Neural progenitor cell (in vitro differentiated cells): ENCODE results near the gene GNAI1. TPM values are rescaled to one million over a fixed set of nuclear protein-coding genes. Genes with fewer than 3 reads are reported as not detected.

Source experiments
- DNase-seq: peaks from one replicate; pipeline ENCODE4 v3.0.0-alpha.2; 2016; ENCODE audit warnings: low spot score
- H2AFZ ChIP-seq: fragments of 200-600 bp; sonication (generic); replicated peaks from 2 replicates; pipeline ENCODE4 v1.6.1; 2016; ENCODE audit warnings: antibody characterized with exemption
- H3F3A ChIP-seq: fragments of 200-600 bp; sonication (generic); 2 replicates; pipeline ENCODE4 v1.6.1; 2016; ENCODE audit warnings: antibody characterized with exemption, low read depth
- H3K27ac ChIP-seq: fragments of 200-600 bp; sonication (generic); 2 replicates; pipeline ENCODE4 v1.5.1; 2016; ENCODE audit warnings: mild to moderate bottlenecking
- H3K27me3 ChIP-seq: fragments of 200-600 bp; sonication (generic); 2 replicates; pipeline ENCODE4 v1.6.1; 2016; ENCODE audit warnings: mild to moderate bottlenecking, moderate library complexity
- H3K36me3 ChIP-seq: fragments of 200-600 bp; sonication (generic); 2 replicates; pipeline ENCODE4 v1.5.1; 2016
- H3K4me1 ChIP-seq: fragments of 200-600 bp; sonication (generic); 2 replicates; pipeline ENCODE4 v1.6.1; 2016; ENCODE audit warnings: mixed run types
- H3K4me2 ChIP-seq: fragments of 200-600 bp; sonication (generic); 2 replicates; pipeline ENCODE4 v1.6.1; 2016
- H3K4me3 ChIP-seq: fragments of 200-600 bp; sonication (generic); 2 replicates; pipeline ENCODE4 v1.5.1; 2016
- H3K79me2 ChIP-seq: fragments of 200-600 bp; sonication (generic); 2 replicates; pipeline ENCODE4 v1.6.1; 2016; ENCODE audit warnings: low read depth
- H3K9ac ChIP-seq: fragments of 200-600 bp; sonication (generic); 2 replicates; pipeline ENCODE4 v1.6.1; 2016
- H3K9me3 ChIP-seq: fragments of 200-600 bp; sonication (generic); 2 replicates; pipeline ENCODE4 v1.5.1; 2016; ENCODE audit warnings: low read depth
- H4K20me1 ChIP-seq: fragments of 200-600 bp; sonication (generic); 2 replicates; pipeline ENCODE4 v1.6.1; 2016; ENCODE audit warnings: low read depth
- H3K27ac Mint-ChIP-seq: 3 replicates; pipeline ENCODE4 v1.8.0; 2021; ENCODE audit warnings: mixed read lengths
- H3K27me3 Mint-ChIP-seq: 2 replicates; pipeline ENCODE4 v1.8.0; 2022; ENCODE audit warnings: low read depth, mild to moderate bottlenecking, inconsistent platforms, moderate library complexity, mixed read lengths; ENCODE audit not compliant: insufficient read depth
- H3K36me3 Mint-ChIP-seq: 3 replicates; pipeline ENCODE4 v1.8.0; 2021; ENCODE audit warnings: mixed read lengths
- H3K4me1 Mint-ChIP-seq: 3 replicates; pipeline ENCODE4 v1.8.0; 2021; ENCODE audit warnings: mixed read lengths
- H3K4me3 Mint-ChIP-seq: 3 replicates; pipeline ENCODE4 v1.8.0; 2021; ENCODE audit warnings: mild to moderate bottlenecking, moderate library complexity, mixed read lengths
- H3K9me3 Mint-ChIP-seq: 3 replicates; pipeline ENCODE4 v1.8.0; 2020; ENCODE audit warnings: mixed read lengths
- CTCF ChIP-seq: fragments of 200-600 bp; sonication (generic); IDR thresholded peaks from 2 replicates; pipeline ENCODE4 v1.5.1; 2017; ENCODE audit warnings: antibody characterized with exemption, mild to moderate bottlenecking
- EZH2 ChIP-seq: fragments of 200-600 bp; sonication (generic); IDR thresholded peaks from 2 replicates; pipeline ENCODE4 v1.6.1; 2017; ENCODE audit warnings: antibody characterized with exemption, mild to moderate bottlenecking, moderate library complexity
- EZH2phosphoT487 ChIP-seq: fragments of 200-600 bp; sonication (generic); IDR thresholded peaks from 2 replicates; pipeline ENCODE4 v1.6.1; 2017; ENCODE audit warnings: antibody characterized with exemption
- total RNA-seq: library from RNA; depleted of rRNA; stranded (reverse); fragments of >200 nt; gene quantifications from 2 replicates; pipeline ENCODE4 v1.2.3, GENCODE V29; 2015; ENCODE audit warnings: low replicate concordance

The GNAI1 gene
- total RNA-seq, 1 donor from 2014 or later: 91.3 TPM

GRCh38 chr7:80170445-80170844, 35.8 kb downstream of the GNAI1 start:
- no peaks in the 10 kb centered on the region for H3K9me3 ChIP-seq
- H4K20me1 ChIP-seq: peaks cover 13% of the 10 kb centered on the region
- H3K27ac Mint-ChIP-seq: no peak overlapping the region
- peaks cover 45% of the 10 kb centered on the region for H3K9me3 Mint-ChIP-seq
- no peak overlapping the region for H2AFZ ChIP-seq
- DNase-seq: no peak
- peaks cover 9% of the 10 kb centered on the region for H3K36me3 ChIP-seq
- H3K27me3 Mint-ChIP-seq: no peaks in the 10 kb centered on the region
- H3K4me2 ChIP-seq: no peak overlapping the region
- H3K36me3 Mint-ChIP-seq: peaks cover 27% of the 10 kb centered on the region
- no peak overlapping the region for H3K9ac ChIP-seq
- no peaks in the 10 kb centered on the region for H3K27me3 ChIP-seq
- no peak overlapping the region for H3K4me3 Mint-ChIP-seq
- no peaks in the 10 kb centered on the region for H3K4me1 Mint-ChIP-seq
- no peaks in the 10 kb centered on the region for H3K4me1 ChIP-seq
- TF ChIP-seq CTCF: no peak
- TF ChIP-seq EZH2phosphoT487: no peak
- no peak for TF ChIP-seq EZH2
- no peak overlapping the region for H3K4me3 ChIP-seq
- no peaks in the 10 kb centered on the region for H3F3A ChIP-seq
- H3K27ac ChIP-seq: no peak overlapping the region
- H3K79me2 ChIP-seq: peaks cover 100% of the 10 kb centered on the region

- H4K20me1 ChIP-seq: peaks cover 13% of the 10 kb centered on the region
- Mint-ChIP-seq H3K9me3 (peaks cover 51% of the 10 kb centered on the region), H3K27me3 (no peaks in the 10 kb centered on the region), H3K36me3 (peaks cover 27% of the 10 kb centered on the region), H3K4me3 (no peak overlapping the region), H3K4me1 (no peaks in the 10 kb centered on the region), H3K27ac (no peak overlapping the region)
- no peaks in the 10 kb centered on the region for H3K4me1 ChIP-seq
- H3K27me3 ChIP-seq: no peaks in the 10 kb centered on the region
- H3K9ac ChIP-seq: no peak overlapping the region
- H2AFZ ChIP-seq: no peak overlapping the region
- H3K79me2 ChIP-seq: peaks cover 98% of the 10 kb centered on the region
- H3K4me2 ChIP-seq: no peak overlapping the region
- H3K36me3 ChIP-seq: peaks cover 9% of the 10 kb centered on the region
- no peak for DNase-seq
- TF ChIP-seq CTCF: no peak
- TF ChIP-seq EZH2phosphoT487: no peak
- no peak for TF ChIP-seq EZH2
- no peaks in the 10 kb centered on the region for H3F3A ChIP-seq
- H3K4me3 ChIP-seq: no peak overlapping the region
- H3K27ac ChIP-seq: no peak overlapping the region
- H3K9me3 ChIP-seq: no peaks in the 10 kb centered on the region
Observed at GRCh38 chr7:80172387-80172786, 37.8 kb downstream of the GNAI1 start.

GRCh38 chr7:80175744-80176143, 41.1 kb downstream of the GNAI1 start:
- Histone ChIP-seq H3F3A (no peaks in the 10 kb centered on the region), H3K4me2 (no peak overlapping the region), H3K4me3 (no peak overlapping the region), H3K79me2 (peaks cover 98% of the 10 kb centered on the region), H3K9ac (no peak overlapping the region), H2AFZ (no peak overlapping the region), H3K27me3 (no peaks in the 10 kb centered on the region), H3K9me3 (no peaks in the 10 kb centered on the region), H3K27ac (no peak overlapping the region), H4K20me1 (peaks cover 33% of the 10 kb centered on the region), H3K36me3 (peaks cover 3% of the 10 kb centered on the region), H3K4me1 (no peaks in the 10 kb centered on the region)
- Mint-ChIP-seq H3K4me3 (no peak overlapping the region), H3K27me3 (no peaks in the 10 kb centered on the region), H3K4me1 (no peaks in the 10 kb centered on the region), H3K9me3 (peaks cover 38% of the 10 kb centered on the region), H3K36me3 (peaks cover 20% of the 10 kb centered on the region), H3K27ac (no peak overlapping the region)
- no peak for DNase-seq
- TF ChIP-seq EZH2: no peak

GRCh38 chr7:80181411-80181810, 46.8 kb downstream of the GNAI1 start:
- Mint-ChIP-seq H3K4me3 (no peak overlapping the region), H3K27ac (no peak overlapping the region), H3K9me3 (peaks cover 28% of the 10 kb centered on the region), H3K27me3 (peaks cover 2% of the 10 kb centered on the region), H3K36me3 (peaks cover 29% of the 10 kb centered on the region), H3K4me1 (peaks cover 6% of the 10 kb centered on the region)
- no peaks in the 10 kb centered on the region for H3K9me3 ChIP-seq
- TF ChIP-seq EZH2: no peak
- no peak for TF ChIP-seq CTCF
- no peak overlapping the region for H3K4me3 ChIP-seq
- DNase-seq: no peak
- no peak overlapping the region for H3K4me2 ChIP-seq
- no peak overlapping the region for H2AFZ ChIP-seq
- H3K27ac ChIP-seq: no peak overlapping the region
- no peaks in the 10 kb centered on the region for H3K27me3 ChIP-seq
- no peaks in the 10 kb centered on the region for H3K36me3 ChIP-seq
- peaks cover 66% of the 10 kb centered on the region for H4K20me1 ChIP-seq
- peaks cover 37% of the 10 kb centered on the region for H3K4me1 ChIP-seq
- H3F3A ChIP-seq: no peaks in the 10 kb centered on the region
- peaks cover 98% of the 10 kb centered on the region for H3K79me2 ChIP-seq
- no peak overlapping the region for H3K9ac ChIP-seq
